Spleen (tissue), 7 donors: Measurements from ENCODE around the gene VTCN1.

Experiments used
- POLR2A ChIP-seq, 3 donors: fragments of 450-650 bp; IDR thresholded peaks; one replicate each; pipeline ENCODE4 v1.5.1; 2017; ENCODE audit warnings: antibody characterized with exemption in 3 of 3, mild to moderate bottlenecking in 1 of 3
- TF ChIP-seq, protein P1 (sequence below), 11 experiments: fragments of 200-600 bp in 7 of 11; fragments of 450-650 bp in 4 of 11; sonication (generic) in 4 of 11; IDR thresholded peaks in 8 of 11; conservative IDR thresholded peaks in 3 of 11; 1 replicate in 7 of 11; 2 replicates in 4 of 11; pipeline versions ENCODE4 v1.4.0 to v1.8.0; 2016 to 2021; ENCODE audit warnings: antibody characterized with exemption in 11 of 11, inconsistent platforms in 4 of 11, mild to moderate bottlenecking in 1 of 11
- donor health status: DM: no; HTN: no; CAD: no; lungs with moderate emphysema.
- donor health status: DM: no; HTN: no; CAD: no.
- donor health status: DM: no; HTN: no; CAD: no.

DNA sequence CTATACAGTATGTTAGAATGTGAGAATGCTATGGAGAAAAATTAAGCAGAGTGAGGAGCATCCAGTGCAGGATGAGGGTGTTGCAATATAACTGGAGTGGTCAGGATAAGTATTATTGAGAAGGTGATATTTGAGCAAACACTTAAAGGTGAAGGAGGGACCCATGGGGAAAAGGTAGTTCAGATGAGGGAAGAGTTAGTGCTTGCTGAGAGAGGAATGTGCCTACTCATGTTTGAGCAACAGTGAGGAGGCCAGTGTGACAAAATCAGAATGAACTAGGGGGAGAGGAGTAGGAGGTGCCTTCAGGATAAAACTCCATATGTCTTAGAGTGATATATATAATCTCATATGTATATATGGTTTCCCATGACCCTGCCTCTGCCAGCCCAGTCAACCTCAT lies 82.9 kb downstream of the VTCN1 start:
- TF ChIP-seq, protein P1, sequence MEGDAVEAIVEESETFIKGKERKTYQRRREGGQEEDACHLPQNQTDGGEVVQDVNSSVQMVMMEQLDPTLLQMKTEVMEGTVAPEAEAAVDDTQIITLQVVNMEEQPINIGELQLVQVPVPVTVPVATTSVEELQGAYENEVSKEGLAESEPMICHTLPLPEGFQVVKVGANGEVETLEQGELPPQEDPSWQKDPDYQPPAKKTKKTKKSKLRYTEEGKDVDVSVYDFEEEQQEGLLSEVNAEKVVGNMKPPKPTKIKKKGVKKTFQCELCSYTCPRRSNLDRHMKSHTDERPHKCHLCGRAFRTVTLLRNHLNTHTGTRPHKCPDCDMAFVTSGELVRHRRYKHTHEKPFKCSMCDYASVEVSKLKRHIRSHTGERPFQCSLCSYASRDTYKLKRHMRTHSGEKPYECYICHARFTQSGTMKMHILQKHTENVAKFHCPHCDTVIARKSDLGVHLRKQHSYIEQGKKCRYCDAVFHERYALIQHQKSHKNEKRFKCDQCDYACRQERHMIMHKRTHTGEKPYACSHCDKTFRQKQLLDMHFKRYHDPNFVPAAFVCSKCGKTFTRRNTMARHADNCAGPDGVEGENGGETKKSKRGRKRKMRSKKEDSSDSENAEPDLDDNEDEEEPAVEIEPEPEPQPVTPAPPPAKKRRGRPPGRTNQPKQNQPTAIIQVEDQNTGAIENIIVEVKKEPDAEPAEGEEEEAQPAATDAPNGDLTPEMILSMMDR (IDR thresholded peaks at IDR 0.05 in 8 of 11, conservative IDR thresholded peaks at IDR 0.05 in 3 of 11): no peak
- TF ChIP-seq POLR2A (IDR thresholded peaks at IDR 0.05): no peak
